HG03378 (cell line): ENCODE data around the gene PARP15.
A peak's percentile ranks its signal among the peaks of the same experiment; 100 is the strongest.

Experiments
- ATAC-seq: cut with Tn5 transposase; IDR thresholded peaks from one replicate; pipeline ENCODE4 v1.9.1; 2021; ENCODE audit warnings: mild to moderate bottlenecking, moderate library complexity; ENCODE audit not compliant: unreplicated experiment

Gene PARP15

GRCh38 chr3:122568755-122569154, 8.7 kb upstream of the PARP15 start:
- no peak for ATAC-seq

- peak; percentile 34 for ATAC-seq
These were observed 4.5 kb upstream of the PARP15 start for GRCh38 chr3:122572940-122573412.

GRCh38 chr3:122576174-122576940, 1.1 kb upstream of the PARP15 start:
- ATAC-seq, result peak; percentile 79

- ATAC-seq, result no peak
These were observed 755 bp downstream of the PARP15 start for GRCh38 chr3:122578069-122578740.

GRCh38 chr3:122580470-122580869, 3.0 kb downstream of the PARP15 start:
- ATAC-seq, result no peak

- no peak for ATAC-seq
These were observed 4.2 kb downstream of the PARP15 start for GRCh38 chr3:122581622-122582021.

- no peak for ATAC-seq
These were observed 4.9 kb downstream of the PARP15 start for GRCh38 chr3:122582390-122582789.

GRCh38 chr3:122586098-122586497, 8.6 kb downstream of the PARP15 start:
- ATAC-seq, result no peak

GRCh38 chr3:122586773-122587485, 9.5 kb downstream of the PARP15 start:
- no peak for ATAC-seq

- ATAC-seq, result no peak
These were observed 10.1 kb downstream of the PARP15 start for GRCh38 chr3:122587572-122587971.

- ATAC-seq, result no peak
These were observed 11.8 kb downstream of the PARP15 start for GRCh38 chr3:122589297-122589696.

- no peak for ATAC-seq
These were observed 13.2 kb downstream of the PARP15 start for GRCh38 chr3:122590610-122591009.

- no peak for ATAC-seq
These were observed 16.6 kb downstream of the PARP15 start for GRCh38 chr3:122594025-122594424.

- no peak for ATAC-seq
These were observed 20.7 kb downstream of the PARP15 start for GRCh38 chr3:122598151-122598550.

- no peak for ATAC-seq
These were observed 21.1 kb downstream of the PARP15 start for GRCh38 chr3:122598556-122598955.

- ATAC-seq, result no peak
These were observed 24.7 kb downstream of the PARP15 start for GRCh38 chr3:122602011-122602710.

- ATAC-seq, result no peak
These were observed 25.6 kb downstream of the PARP15 start for GRCh38 chr3:122603056-122603455.

- ATAC-seq, result no peak
These were observed 28.9 kb downstream of the PARP15 start for GRCh38 chr3:122606330-122606729.

- ATAC-seq, result no peak
These were observed 31.5 kb downstream of the PARP15 start for GRCh38 chr3:122608916-122609315.

- peak; percentile 97 for ATAC-seq
These were observed 32.5 kb downstream of the PARP15 start for GRCh38 chr3:122609798-122610559.
